LNCAP (cell line): ENCODE data around the gene CAV3.

ENCODE experiments used
- TF ChIP-seq, protein P1 (sequence below): fragments of 450-650 bp; IDR thresholded peaks from 2 replicates; pipeline ENCODE4 v1.5.1; 2017; ENCODE audit warnings: mild to moderate bottlenecking

Gene CAV3

GRCh38 chr3:8760506-8760905 lies 26.9 kb downstream of the CAV3 start:
- TF ChIP-seq, protein P1, sequence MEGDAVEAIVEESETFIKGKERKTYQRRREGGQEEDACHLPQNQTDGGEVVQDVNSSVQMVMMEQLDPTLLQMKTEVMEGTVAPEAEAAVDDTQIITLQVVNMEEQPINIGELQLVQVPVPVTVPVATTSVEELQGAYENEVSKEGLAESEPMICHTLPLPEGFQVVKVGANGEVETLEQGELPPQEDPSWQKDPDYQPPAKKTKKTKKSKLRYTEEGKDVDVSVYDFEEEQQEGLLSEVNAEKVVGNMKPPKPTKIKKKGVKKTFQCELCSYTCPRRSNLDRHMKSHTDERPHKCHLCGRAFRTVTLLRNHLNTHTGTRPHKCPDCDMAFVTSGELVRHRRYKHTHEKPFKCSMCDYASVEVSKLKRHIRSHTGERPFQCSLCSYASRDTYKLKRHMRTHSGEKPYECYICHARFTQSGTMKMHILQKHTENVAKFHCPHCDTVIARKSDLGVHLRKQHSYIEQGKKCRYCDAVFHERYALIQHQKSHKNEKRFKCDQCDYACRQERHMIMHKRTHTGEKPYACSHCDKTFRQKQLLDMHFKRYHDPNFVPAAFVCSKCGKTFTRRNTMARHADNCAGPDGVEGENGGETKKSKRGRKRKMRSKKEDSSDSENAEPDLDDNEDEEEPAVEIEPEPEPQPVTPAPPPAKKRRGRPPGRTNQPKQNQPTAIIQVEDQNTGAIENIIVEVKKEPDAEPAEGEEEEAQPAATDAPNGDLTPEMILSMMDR, result no peak

GRCh38 chr3:8761866-8762265 lies 28.3 kb downstream of the CAV3 start:
- TF ChIP-seq, protein P1, result no peak

DNA sequence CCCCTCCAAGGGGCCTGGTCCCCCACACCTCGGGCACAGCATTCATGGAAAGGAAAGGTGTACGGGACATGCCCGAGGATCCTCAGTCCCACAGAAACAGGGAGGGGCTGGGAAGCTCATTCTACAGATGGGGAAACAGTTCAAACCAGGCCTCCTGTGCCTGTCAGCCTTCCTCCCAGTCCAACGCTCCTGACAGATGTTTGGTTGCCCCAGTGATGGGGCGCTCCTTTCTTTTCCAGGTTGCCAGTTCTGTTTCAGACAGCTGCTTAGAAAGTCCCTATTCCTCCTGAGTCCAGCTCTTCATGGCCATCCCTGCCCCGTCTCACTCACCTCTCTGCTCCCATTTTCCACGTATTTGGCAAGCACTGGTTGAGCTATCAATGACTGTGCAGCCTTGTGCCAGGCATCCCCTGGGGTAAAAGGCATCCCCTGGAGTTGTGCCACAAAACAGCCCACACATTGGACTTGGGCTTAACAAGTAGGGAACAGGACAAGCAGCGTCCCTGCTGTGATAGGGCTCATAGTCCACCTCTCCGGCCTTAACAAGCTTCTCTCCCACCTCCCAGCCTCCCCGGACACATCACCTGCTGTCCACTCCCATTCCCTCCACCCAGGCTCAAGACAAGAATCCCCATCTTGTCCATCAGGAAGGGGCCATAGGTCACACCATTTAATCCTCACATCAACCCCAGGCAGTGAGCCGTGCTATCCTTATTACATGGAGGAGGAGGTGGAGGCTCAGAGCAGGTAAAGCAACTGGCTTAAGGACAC lies 29.2 kb downstream of the CAV3 start:
- TF ChIP-seq, protein P1, result no peak

- TF ChIP-seq, protein P1, result no peak
These were observed 30.9 kb downstream of the CAV3 start for GRCh38 chr3:8764528-8764927.

DNA sequence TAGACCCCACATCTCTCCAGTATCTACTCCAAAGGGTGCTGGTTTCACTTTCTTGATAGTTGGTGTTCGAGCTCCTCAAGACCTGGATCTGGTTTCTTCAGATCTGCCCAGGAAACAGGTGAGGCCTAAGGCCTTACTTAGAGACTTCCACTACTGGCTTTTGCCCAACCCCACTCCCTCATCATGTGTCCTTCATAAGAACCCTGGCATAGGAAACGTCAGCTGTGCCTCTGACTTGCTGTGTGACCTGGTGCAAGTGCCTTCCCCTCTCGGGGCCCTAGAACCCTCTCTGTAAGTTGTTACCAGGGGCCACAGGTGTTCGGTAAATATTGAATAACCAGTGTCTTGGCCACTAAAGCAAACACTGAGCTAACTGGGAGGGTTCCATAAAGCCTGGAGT lies 31.9 kb downstream of the CAV3 start:
- TF ChIP-seq, protein P1, result no peak

GRCh38 chr3:8766148-8766547 lies 32.5 kb downstream of the CAV3 start:
- TF ChIP-seq, protein P1, result no peak

- TF ChIP-seq, protein P1, result no peak
These were observed 33.7 kb downstream of the CAV3 start for GRCh38 chr3:8767256-8767666.
